ENCODE data around the gene PPP2R3B. TPM values are rescaled to one million over a fixed set of nuclear protein-coding genes. Genes with fewer than 3 reads are reported as not detected.

Gene PPP2R3B, protein sequence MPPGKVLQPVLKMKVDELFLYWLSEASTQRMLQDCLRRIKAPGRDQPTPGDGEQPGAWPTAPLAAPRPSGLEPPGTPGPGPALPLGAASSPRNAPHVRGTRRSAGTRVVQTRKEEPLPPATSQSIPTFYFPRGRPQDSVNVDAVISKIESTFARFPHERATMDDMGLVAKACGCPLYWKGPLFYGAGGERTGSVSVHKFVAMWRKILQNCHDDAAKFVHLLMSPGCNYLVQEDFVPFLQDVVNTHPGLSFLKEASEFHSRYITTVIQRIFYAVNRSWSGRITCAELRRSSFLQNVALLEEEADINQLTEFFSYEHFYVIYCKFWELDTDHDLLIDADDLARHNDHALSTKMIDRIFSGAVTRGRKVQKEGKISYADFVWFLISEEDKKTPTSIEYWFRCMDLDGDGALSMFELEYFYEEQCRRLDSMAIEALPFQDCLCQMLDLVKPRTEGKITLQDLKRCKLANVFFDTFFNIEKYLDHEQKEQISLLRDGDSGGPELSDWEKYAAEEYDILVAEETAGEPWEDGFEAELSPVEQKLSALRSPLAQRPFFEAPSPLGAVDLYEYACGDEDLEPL
- total RNA-seq (2022; extraction: Qiagen RNA extraction), result 18.6 to 24.2 TPM (median 20.7 TPM) in 5 replicates

DNA sequence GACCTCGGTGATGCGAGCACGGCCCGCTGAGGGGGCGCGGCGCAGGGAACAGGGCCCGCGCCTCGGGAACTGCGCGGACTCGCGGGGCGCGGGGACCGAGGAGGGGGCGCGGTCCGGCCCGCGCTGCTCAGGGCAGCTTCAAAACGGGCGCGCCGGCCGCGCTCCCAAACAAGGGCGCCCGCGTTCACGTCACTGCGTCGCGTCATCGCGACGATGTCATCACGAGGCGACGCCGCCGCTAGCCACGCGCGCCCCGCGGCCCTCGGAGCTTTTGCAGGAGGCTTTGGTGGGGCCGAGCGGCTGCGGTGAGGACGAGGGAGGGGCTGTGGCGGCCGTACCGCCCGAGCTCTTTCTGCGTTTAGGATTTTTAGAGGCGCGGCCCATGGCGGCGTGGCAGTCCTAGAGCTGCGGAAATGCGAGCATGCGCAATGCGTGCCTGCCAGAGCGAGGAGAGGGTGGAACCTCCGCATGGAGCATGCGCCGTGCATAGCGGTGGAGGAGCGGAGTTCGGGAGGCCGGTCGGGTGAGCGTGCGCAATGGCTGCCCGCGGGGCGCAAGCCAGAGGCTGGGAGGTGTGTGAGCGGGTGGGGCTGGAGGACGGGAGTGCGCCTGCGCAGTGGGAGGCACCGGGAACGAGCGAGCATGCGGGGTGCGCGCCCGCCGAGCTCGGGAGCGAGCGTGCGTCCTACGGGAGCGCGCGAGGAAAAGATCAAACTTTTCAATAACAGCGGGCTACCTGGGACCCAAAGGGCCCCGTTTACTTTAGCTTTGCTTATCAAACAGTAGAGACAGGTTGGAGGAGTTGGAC is at the start of gene PPP2R3B:
Gene PPP2R3B, minus strand, starts transcription at position 140 of the 808 bp plus-strand sequence. CDS start 216 bp downstream, outside the sequence.

DNA sequence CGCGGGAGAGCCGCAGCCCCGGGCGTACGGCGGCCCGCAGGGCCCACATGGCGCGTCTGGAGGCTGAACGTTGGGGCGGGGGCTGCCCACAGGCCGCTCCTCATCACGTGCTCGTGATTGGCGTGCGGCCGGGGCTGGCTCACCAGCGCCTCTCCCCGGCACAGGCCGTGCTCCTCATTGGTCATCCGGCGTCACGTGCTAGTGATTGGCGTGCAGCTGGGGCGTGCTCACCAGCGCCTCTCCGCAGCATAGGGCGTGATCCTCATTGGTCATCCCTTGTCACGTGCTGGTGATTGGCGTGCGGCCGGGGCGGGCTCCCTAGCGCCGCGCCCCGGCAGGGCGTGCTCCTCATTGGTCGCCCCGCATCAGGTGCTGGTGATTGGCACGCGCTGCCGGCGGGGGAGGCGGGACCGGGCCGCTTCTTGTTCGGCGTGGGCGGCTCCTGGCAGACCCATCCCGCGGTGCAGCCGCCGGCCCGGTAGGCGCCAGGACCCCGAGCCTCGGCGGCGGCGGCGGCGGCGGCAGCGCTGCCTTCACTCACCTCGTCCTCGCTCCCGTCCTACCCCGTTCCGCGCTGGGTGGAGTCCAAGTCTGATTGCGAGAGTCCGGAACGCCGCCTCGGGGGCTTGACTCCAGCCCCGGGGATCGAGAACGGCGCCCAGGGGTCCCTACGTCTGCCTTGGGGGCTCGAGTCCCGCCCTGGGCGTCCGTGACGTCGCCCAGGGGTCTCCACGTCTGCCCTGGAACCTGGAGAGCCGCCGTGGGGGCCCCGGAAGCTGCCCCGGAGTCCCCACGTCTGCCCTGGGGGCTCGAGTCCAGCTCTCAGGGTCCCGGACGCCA is 67.7 kb downstream of the PPP2R3B start, which contains the start of gene GTPBP6:
Gene GTPBP6, minus strand, starts transcription at position 58 of the 840 bp plus-strand sequence. Its CDS starts 9 bp downstream, at position 49.

Other genes with a start within 250 kb of the PPP2R3B start
- gene PLCXD1, start 105.5 kb downstream of the PPP2R3B start, total RNA-seq (2022; extraction: Qiagen RNA extraction), result 24.0 to 29.7 TPM (median 29.5 TPM) in 5 replicates
- 37.8 to 51.1 TPM (median 49.8 TPM) in 5 replicates for gene GTPBP6, start 68.1 kb downstream of the PPP2R3B start, total RNA-seq (2022; extraction: Qiagen RNA extraction)
- gene SHOX, start 243.9 kb upstream of the PPP2R3B start, total RNA-seq (2022; extraction: Qiagen RNA extraction), result not detected in 5 replicates

All from A549 treated with Hydrocortisone at 1 μM for 4 hours (cell line).